PFSK-1 (cell line): ENCODE measurements around the gene DSN1.

Source experiments
- POLR2AphosphoS5 ChIP-seq: IDR thresholded peaks from 2 replicates; pipeline ENCODE4 v1.6.1; 2012; ENCODE audit warnings: low read depth, mild to moderate bottlenecking, control low read depth, low read length, moderate library complexity
- SIN3A ChIP-seq: IDR thresholded peaks from 2 replicates; pipeline ENCODE4 v1.6.1; 2012; ENCODE audit warnings: mild to moderate bottlenecking, low read length, moderate library complexity, borderline replicate concordance; ENCODE audit not compliant: insufficient read depth
- TAF1 ChIP-seq: IDR thresholded peaks from 2 replicates; pipeline ENCODE4 v1.6.1; 2012; ENCODE audit warnings: low read length, control low read depth, borderline replicate concordance; ENCODE audit not compliant: insufficient read depth

GRCh38 chr20:36794116-36794474 lies 20.5 kb upstream of the DSN1 start:
- TF ChIP-seq POLR2AphosphoS5 (no peak), TAF1 (no peak), SIN3A (no peak)
